BLaER1 (cell line): ENCODE data around the gene TFCP2.

Source experiments
- H3K27ac ChIP-seq: shearing (Covaris generic); formaldehyde crosslinking; 2 replicates; pipeline ENCODE4 v1.8.1; 2022
- H3K27me3 ChIP-seq: shearing (Covaris generic); formaldehyde crosslinking; 2 replicates; pipeline ENCODE4 v1.8.1; 2022
- H3K36me3 ChIP-seq: shearing (Covaris generic); formaldehyde crosslinking; 2 replicates; pipeline ENCODE4 v1.8.1; 2022
- H3K4me1 ChIP-seq: shearing (Covaris generic); formaldehyde crosslinking; 2 replicates; pipeline ENCODE4 v1.8.1; 2022
- H3K4me2 ChIP-seq: shearing (Covaris generic); formaldehyde crosslinking; 2 replicates; pipeline ENCODE4 v1.8.1; 2022
- H3K4me3 ChIP-seq: shearing (Covaris generic); formaldehyde crosslinking; 2 replicates; pipeline ENCODE4 v1.8.1; 2022
- H3K9ac ChIP-seq: shearing (Covaris generic); formaldehyde crosslinking; 2 replicates; pipeline ENCODE4 v1.8.1; 2022
- H3K9me3 ChIP-seq: shearing (Covaris generic); formaldehyde crosslinking; 2 replicates; pipeline ENCODE4 v1.8.1; 2022
- H4K20me1 ChIP-seq: shearing (Covaris generic); formaldehyde crosslinking; 2 replicates; pipeline ENCODE4 v1.8.1; 2022
- Cebpa-rat ChIP-seq: shearing (Covaris generic); IDR thresholded peaks from 2 replicates; pipeline ENCODE4 v1.8.1; 2022

TFCP2 gene

GRCh38 chr12:51160814-51161459 lies 12.0 kb downstream of the TFCP2 start:
- Histone ChIP-seq H3K27me3 (no peaks in the 10 kb centered on the region), H3K27ac (no peak overlapping the region), H3K9me3 (no peaks in the 10 kb centered on the region), H4K20me1 (no peaks in the 10 kb centered on the region), H3K9ac (no peak overlapping the region), H3K4me1 (no peaks in the 10 kb centered on the region), H3K36me3 (no peaks in the 10 kb centered on the region), H3K4me2 (no peak overlapping the region), H3K4me3 (no peak overlapping the region)
- TF ChIP-seq Cebpa-rat, result no peak

- H4K20me1 ChIP-seq, result no peaks in the 10 kb centered on the region
- no peak overlapping the region for H3K4me2 ChIP-seq
- no peaks in the 10 kb centered on the region for H3K4me1 ChIP-seq
- H3K27me3 ChIP-seq, result no peaks in the 10 kb centered on the region
- H3K9ac ChIP-seq, result no peak overlapping the region
- no peaks in the 10 kb centered on the region for H3K9me3 ChIP-seq
- no peak overlapping the region for H3K4me3 ChIP-seq
- no peaks in the 10 kb centered on the region for H3K36me3 ChIP-seq
- no peak overlapping the region for H3K27ac ChIP-seq
- TF ChIP-seq Cebpa-rat, result no peak
Observed at GRCh38 chr12:51156245-51156765, 16.6 kb downstream of the TFCP2 start.

- H3K27ac ChIP-seq, result no peak overlapping the region
- H3K4me1 ChIP-seq, result no peaks in the 10 kb centered on the region
- no peak for TF ChIP-seq Cebpa-rat
- no peaks in the 10 kb centered on the region for H4K20me1 ChIP-seq
- no peak overlapping the region for H3K9ac ChIP-seq
- H3K4me2 ChIP-seq, result no peak overlapping the region
- H3K36me3 ChIP-seq, result no peaks in the 10 kb centered on the region
- H3K9me3 ChIP-seq, result no peaks in the 10 kb centered on the region
- no peaks in the 10 kb centered on the region for H3K27me3 ChIP-seq
- H3K4me3 ChIP-seq, result no peak overlapping the region
Observed at GRCh38 chr12:51152953-51153352, 20.0 kb downstream of the TFCP2 start.

GRCh38 chr12:51150777-51151176 lies 22.2 kb downstream of the TFCP2 start:
- H3K4me3 ChIP-seq, result no peak overlapping the region
- TF ChIP-seq Cebpa-rat, result no peak
- H3K4me1 ChIP-seq, result no peaks in the 10 kb centered on the region
- H3K27me3 ChIP-seq, result no peaks in the 10 kb centered on the region
- H3K27ac ChIP-seq, result no peak overlapping the region
- H3K36me3 ChIP-seq, result no peaks in the 10 kb centered on the region
- H3K4me2 ChIP-seq, result no peak overlapping the region
- no peaks in the 10 kb centered on the region for H3K9me3 ChIP-seq
- no peak overlapping the region for H3K9ac ChIP-seq
- no peaks in the 10 kb centered on the region for H4K20me1 ChIP-seq

GRCh38 chr12:51147309-51147708 lies 25.6 kb downstream of the TFCP2 start:
- Histone ChIP-seq H4K20me1 (no peaks in the 10 kb centered on the region), H3K27me3 (no peaks in the 10 kb centered on the region), H3K36me3 (no peaks in the 10 kb centered on the region), H3K4me3 (no peak overlapping the region), H3K27ac (no peak overlapping the region), H3K9me3 (no peaks in the 10 kb centered on the region), H3K9ac (no peak overlapping the region), H3K4me2 (no peak overlapping the region), H3K4me1 (no peaks in the 10 kb centered on the region)
- TF ChIP-seq Cebpa-rat, result no peak

- H4K20me1 ChIP-seq, result no peaks in the 10 kb centered on the region
- TF ChIP-seq Cebpa-rat, result no peak
- no peak overlapping the region for H3K4me2 ChIP-seq
- H3K27ac ChIP-seq, result no peak overlapping the region
- no peaks in the 10 kb centered on the region for H3K9me3 ChIP-seq
- H3K27me3 ChIP-seq, result no peaks in the 10 kb centered on the region
- H3K9ac ChIP-seq, result no peak overlapping the region
- H3K4me1 ChIP-seq, result no peaks in the 10 kb centered on the region
- no peaks in the 10 kb centered on the region for H3K36me3 ChIP-seq
- no peak overlapping the region for H3K4me3 ChIP-seq
Observed at GRCh38 chr12:51139292-51139844, 33.6 kb downstream of the TFCP2 start.

- Histone ChIP-seq H4K20me1 (no peaks in the 10 kb centered on the region), H3K36me3 (no peaks in the 10 kb centered on the region)
Observed at GRCh38 chr12:51132693-51133092, 40.2 kb downstream of the TFCP2 start.

GRCh38 chr12:51131745-51132521 lies 41.0 kb downstream of the TFCP2 start:
- Histone ChIP-seq H3K36me3 (no peaks in the 10 kb centered on the region), H3K27me3 (no peaks in the 10 kb centered on the region), H3K9ac (no peak overlapping the region), H3K9me3 (no peaks in the 10 kb centered on the region), H3K27ac (no peak overlapping the region), H3K4me2 (no peak overlapping the region), H3K4me1 (no peaks in the 10 kb centered on the region), H3K4me3 (no peak overlapping the region), H4K20me1 (no peaks in the 10 kb centered on the region)
- no peak for TF ChIP-seq Cebpa-rat

More at GRCh38 chr12:51132693-51133092, 40.2 kb downstream of the TFCP2 start:
- Histone ChIP-seq H3K27ac (no peak overlapping the region), H3K9me3 (no peaks in the 10 kb centered on the region), H3K9ac (no peak overlapping the region), H3K4me3 (no peak overlapping the region), H3K4me1 (no peaks in the 10 kb centered on the region), H3K27me3 (no peaks in the 10 kb centered on the region), H3K4me2 (no peak overlapping the region)
- no peak for TF ChIP-seq Cebpa-rat

- no peak overlapping the region for H3K9ac ChIP-seq
- H3K4me3 ChIP-seq, result no peak overlapping the region
- H4K20me1 ChIP-seq, result no peaks in the 10 kb centered on the region
- H3K27me3 ChIP-seq, result no peaks in the 10 kb centered on the region
- no peak for TF ChIP-seq Cebpa-rat
- no peaks in the 10 kb centered on the region for H3K36me3 ChIP-seq
- no peak overlapping the region for H3K27ac ChIP-seq
- H3K9me3 ChIP-seq, result no peaks in the 10 kb centered on the region
- H3K4me1 ChIP-seq, result no peaks in the 10 kb centered on the region
- H3K4me2 ChIP-seq, result no peak overlapping the region
Observed at GRCh38 chr12:51128919-51129318, 44.0 kb downstream of the TFCP2 start.

- H3K36me3 ChIP-seq, result no peaks in the 10 kb centered on the region
- H3K27me3 ChIP-seq, result no peaks in the 10 kb centered on the region
- no peak overlapping the region for H3K4me3 ChIP-seq
- no peak overlapping the region for H3K27ac ChIP-seq
- H3K9ac ChIP-seq, result no peak overlapping the region
- H3K4me1 ChIP-seq, result no peaks in the 10 kb centered on the region
- H3K4me2 ChIP-seq, result no peak overlapping the region
- TF ChIP-seq Cebpa-rat, result no peak
- H4K20me1 ChIP-seq, result no peaks in the 10 kb centered on the region
- no peaks in the 10 kb centered on the region for H3K9me3 ChIP-seq
Observed at GRCh38 chr12:51127050-51127729, 45.7 kb downstream of the TFCP2 start.
